GM13977 (cell line): Measurements from ENCODE around the gene NOP53.
A peak's percentile ranks its signal among the peaks of the same experiment; 100 is the strongest.
"Not testable (repeated sequence)": the region's sequence is repeated elsewhere in the genome, so short reads cannot be mapped to it uniquely, and the experiment has no call there.

ENCODE experiments used
- DNase-seq: peaks from one replicate; pipeline ENCODE4 v3.0.0; 2012; ENCODE audit warnings: low spot score
- in situ Hi-C: fragments of 300-500 bp; cut with MboI; formaldehyde crosslinking; loops from one replicate; pipeline ENCODE4 v1.12.0; 2022; ENCODE audit warnings: low sequenced_read_pairs, low pct_unique_long_range_greater_than_20kb, mixed read lengths, inconsistent platforms; ENCODE audit not compliant: unreplicated experiment
- TF ChIP-seq, protein P1 (sequence below): IDR thresholded peaks from 2 replicates; pipeline ENCODE4 v1.5.1; 2012; ENCODE audit warnings: mild to moderate bottlenecking, control low read depth; ENCODE audit not compliant: insufficient read depth; ENCODE audit errors: extremely low read depth, missing control alignments

Gene NOP53

DNA sequence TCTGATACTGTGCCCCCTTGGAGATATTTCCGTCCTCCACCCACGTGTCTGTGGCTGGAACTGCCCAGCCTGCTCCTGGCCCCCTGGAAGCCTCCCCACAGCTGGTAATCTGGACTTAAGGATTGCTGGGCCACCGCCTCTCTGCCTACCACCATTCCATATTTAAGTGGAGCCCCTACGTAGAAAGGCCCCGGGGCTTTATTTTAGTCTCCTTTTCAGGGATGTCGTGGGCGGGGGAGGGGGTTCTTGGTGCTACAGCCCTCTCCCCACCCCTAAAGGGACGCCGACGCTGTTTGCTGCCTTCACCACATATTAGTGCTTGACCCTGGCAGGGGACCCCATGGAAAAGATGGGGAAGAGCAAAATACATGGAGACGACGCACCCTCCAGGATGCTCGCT is 2.7 kb upstream of the NOP53 start:
- in situ Hi-C loops, result no loop called here
- DNase-seq, result no peak
- TF ChIP-seq, protein P1, sequence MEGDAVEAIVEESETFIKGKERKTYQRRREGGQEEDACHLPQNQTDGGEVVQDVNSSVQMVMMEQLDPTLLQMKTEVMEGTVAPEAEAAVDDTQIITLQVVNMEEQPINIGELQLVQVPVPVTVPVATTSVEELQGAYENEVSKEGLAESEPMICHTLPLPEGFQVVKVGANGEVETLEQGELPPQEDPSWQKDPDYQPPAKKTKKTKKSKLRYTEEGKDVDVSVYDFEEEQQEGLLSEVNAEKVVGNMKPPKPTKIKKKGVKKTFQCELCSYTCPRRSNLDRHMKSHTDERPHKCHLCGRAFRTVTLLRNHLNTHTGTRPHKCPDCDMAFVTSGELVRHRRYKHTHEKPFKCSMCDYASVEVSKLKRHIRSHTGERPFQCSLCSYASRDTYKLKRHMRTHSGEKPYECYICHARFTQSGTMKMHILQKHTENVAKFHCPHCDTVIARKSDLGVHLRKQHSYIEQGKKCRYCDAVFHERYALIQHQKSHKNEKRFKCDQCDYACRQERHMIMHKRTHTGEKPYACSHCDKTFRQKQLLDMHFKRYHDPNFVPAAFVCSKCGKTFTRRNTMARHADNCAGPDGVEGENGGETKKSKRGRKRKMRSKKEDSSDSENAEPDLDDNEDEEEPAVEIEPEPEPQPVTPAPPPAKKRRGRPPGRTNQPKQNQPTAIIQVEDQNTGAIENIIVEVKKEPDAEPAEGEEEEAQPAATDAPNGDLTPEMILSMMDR, result no peak

DNA sequence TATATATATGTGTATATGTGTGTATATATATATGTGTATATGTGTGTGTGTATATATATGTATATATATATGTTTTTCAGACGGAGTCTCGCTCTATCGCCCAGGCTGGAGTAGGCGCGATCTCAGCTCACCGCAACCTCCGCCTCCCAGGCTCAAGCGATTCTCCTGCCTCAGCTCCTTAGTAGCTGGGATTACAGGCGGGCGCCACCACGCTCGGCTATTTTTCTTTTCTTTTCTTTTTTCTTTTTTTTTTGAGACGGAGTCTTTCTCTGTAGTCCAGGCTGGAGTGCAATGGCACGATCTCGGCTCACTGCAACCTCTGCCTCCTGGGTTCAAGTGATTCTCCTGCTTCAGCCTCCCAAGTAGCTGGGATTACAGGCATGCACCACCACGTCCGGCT is 783 bp downstream of the NOP53 start:
- in situ Hi-C loops, DNase-seq: not testable (repeated sequence)

DNA sequence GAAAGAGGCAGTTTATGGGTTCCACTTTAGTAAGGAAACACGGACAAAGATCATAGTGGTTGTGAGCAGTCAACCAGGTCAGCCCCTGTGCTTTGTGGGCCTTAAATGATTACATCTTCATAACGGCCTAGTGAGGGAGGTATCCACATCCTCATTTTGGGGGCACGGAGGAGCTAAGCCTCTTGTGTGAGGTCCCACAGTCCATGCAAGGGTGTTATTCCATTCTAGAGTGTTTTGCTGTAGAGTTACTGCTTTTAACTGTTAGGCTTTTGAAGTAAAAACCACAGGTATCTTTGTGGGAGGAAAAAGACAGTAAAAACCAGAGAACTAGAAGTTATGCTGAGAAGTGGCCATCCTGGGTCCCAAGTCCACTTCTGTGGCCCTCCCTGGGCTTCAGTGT is 4.0 kb downstream of the NOP53 start:
- DNase-seq, result peak; percentile 85
- TF ChIP-seq, protein P1, result no peak
- in situ Hi-C loops, result no loop called here

DNA sequence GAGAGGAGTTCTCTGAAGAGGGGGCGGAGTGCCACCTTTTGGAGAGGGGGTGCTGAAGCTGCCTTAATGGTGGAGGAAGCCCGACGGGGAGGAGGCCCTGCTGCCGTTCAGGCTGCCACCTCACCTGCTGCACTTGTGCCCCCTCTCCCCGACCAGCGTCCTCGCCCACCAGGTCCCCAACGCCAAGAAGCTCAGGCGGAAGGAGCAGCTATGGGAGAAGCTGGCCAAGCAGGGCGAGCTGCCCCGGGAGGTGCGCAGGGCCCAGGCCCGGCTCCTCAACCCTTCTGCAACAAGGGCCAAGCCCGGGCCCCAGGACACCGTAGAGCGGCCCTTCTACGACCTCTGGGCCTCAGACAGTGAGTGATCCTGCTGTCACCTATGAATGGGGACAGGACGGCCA is 5.4 kb downstream of the NOP53 start:
- TF ChIP-seq, protein P1, result no peak
- no peak for DNase-seq
- in situ Hi-C loops, result no loop called here

DNA sequence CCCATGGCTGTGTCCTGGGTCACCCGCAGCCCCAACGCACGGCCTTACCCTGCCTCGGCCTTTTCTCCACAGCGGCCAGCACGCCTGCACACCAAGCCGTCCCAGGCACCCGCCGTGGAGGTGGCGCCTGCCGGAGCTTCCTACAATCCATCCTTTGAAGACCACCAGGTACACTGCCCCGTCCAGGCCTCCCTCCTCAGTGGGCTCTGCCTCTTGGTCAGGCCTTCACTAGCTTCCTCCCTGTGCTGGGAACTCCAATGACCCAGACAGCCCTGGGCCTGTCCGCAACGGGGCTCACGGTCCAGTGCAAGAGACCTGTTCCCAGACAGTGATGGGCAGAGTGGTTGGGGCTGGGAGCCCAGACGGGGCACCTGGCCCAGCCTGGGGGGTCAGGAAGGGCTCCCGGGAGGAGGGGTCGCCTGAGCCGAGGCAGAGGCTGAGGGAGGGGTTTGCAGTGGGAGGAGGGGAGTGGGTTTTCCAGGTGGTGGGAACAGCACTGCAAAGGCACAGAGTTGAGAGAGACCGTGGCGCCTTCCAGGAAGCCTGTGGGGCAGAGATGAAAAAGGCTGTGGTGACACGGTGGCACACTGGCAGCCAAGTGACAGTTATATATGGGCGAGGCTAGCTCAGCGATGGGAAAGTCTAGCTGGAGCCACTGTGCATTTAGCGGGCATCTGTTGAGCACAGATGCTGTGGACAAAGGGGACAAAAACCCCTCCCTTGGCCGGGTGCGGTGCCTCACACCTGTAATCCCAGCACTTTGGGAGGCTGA is 7.3 kb downstream of the NOP53 start:
- in situ Hi-C loops, result no loop called here
- TF ChIP-seq, protein P1, result no peak
- DNase-seq, result no peak

DNA sequence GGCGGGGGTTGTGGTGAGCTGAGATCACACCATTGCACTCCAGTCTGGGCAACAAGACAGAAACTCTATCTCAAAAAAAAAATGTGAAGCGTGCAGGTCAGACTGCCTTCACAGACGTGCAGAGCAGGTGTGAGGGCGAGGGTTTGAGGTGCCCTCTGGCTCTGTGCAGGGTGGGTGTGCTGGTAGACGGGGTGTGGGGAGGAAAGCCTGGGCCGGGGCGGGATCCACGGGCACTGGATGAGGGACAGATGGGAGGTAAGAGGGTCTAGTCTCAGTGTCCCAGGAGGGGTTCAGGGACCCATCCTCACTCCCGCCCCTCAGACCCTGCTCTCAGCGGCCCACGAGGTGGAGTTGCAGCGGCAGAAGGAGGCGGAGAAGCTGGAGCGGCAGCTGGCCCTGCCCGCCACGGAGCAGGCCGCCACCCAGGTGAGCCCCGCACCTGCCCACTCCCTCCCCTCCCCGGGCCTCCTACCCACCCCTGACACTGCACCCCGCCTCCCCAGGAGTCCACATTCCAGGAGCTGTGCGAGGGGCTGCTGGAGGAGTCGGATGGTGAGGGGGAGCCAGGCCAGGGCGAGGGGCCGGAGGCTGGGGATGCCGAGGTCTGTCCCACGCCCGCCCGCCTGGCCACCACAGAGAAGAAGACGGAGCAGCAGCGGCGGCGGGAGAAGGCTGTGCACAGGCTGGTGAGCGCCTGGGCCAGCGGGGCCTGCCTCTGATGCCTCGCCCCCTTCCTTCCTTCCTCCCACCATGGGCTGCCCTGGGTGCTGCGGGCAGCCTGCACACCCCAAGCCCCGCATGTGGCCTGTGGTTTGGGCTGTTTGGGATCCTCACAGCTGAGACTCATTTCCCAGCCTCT is 9.1 kb downstream of the NOP53 start:
- TF ChIP-seq, protein P1, result no peak
- DNase-seq, result no peak
- in situ Hi-C loops, result no loop called here
